ENCODE data around the gene KCTD13. TPM values are rescaled to one million over a fixed set of nuclear protein-coding genes. Genes with fewer than 3 reads are reported as not detected.

KCTD13 gene
- total RNA-seq, 1 experiment from 2014 or later: 32.4 TPM

- BruUV-seq (replicated peaks): no TSS peak
- Histone ChIP-seq H3K4me3 (ENCODE audit: low read depth, low read length, poor library complexity, severe bottlenecking) (peak within 1 kb of the TSS; percentile 60), H3K36me3 (ENCODE audit: insufficient read depth, low read length, poor library complexity, severe bottlenecking) (no peaks in the 10 kb centered on the region), H3K9me3 (ENCODE audit: low read depth, low read length, poor library complexity, severe bottlenecking) (no peaks in the 10 kb centered on the region), H3K27me3 (replicated peaks; ENCODE audit: insufficient read depth, low read depth, low read length, poor library complexity) (no peaks in the 10 kb centered on the region), H3K4me1 (ENCODE audit: insufficient read depth, low read length, poor library complexity, severe bottlenecking) (peaks cover 6% of the 10 kb centered on the region), H3K27ac (ENCODE audit: low read depth, low read length, poor library complexity, severe bottlenecking) (peak within 1 kb of the TSS; percentile 68)
- intact Hi-C loops (cut with micrococcal nuclease; ENCODE audit: unreplicated experiment): no loop called here
- peak; percentile 37; the same call in 1 of the 2 replicates for TF ChIP-seq CTCF (conservative IDR thresholded peaks at IDR 0.05; ENCODE audit: low read depth, low read length)
- no peak for TF ChIP-seq EZH2 (IDR thresholded peaks at IDR 0.05; ENCODE audit: borderline replicate concordance, low read depth, low read length, poor library complexity, severe bottlenecking)
- peak; percentile 94 for DNase-seq (ENCODE audit: low spot score)
- POLR2A ChIA-PET (ENCODE audit: low non-redundant PET): interaction anchor here (0.6 kb wide), 2 partner anchors 26 to 71 kb away, joined by 5 to 9 read pairs; partner anchors contain the start of gene KCTD13
- CTCF ChIA-PET: interaction anchor here (0.8 kb wide), 1 partner anchor 51 kb away, joined by 3 read pairs; no protein-coding TSS in a partner anchor
These were observed 26.4 kb downstream of the KCTD13 start, which contains the start of gene SEZ6L2 for GRCh38 chr16:29899516-29900101. TSS of gene SEZ6L2 (minus strand) at chr16:29899550. CDS start at chr16:29899019, 531 bp downstream.

- Histone ChIP-seq H3K27ac (ENCODE audit: low read depth, low read length, poor library complexity, severe bottlenecking) (peak overlapping the region; percentile 68), H3K4me3 (ENCODE audit: low read depth, low read length, poor library complexity, severe bottlenecking) (peak overlapping the region; percentile 60), H3K27me3 (replicated peaks; ENCODE audit: insufficient read depth, low read depth, low read length, poor library complexity) (no peaks in the 10 kb centered on the region), H3K36me3 (ENCODE audit: insufficient read depth, low read length, poor library complexity, severe bottlenecking) (no peaks in the 10 kb centered on the region), H3K9me3 (ENCODE audit: low read depth, low read length, poor library complexity, severe bottlenecking) (no peaks in the 10 kb centered on the region), H3K4me1 (ENCODE audit: insufficient read depth, low read length, poor library complexity, severe bottlenecking) (peaks cover 6% of the 10 kb centered on the region)
- TF ChIP-seq EZH2 (IDR thresholded peaks at IDR 0.05; ENCODE audit: borderline replicate concordance, low read depth, low read length, poor library complexity, severe bottlenecking): no peak
- TF ChIP-seq CTCF (conservative IDR thresholded peaks at IDR 0.05; ENCODE audit: low read depth, low read length): no peak
- CTCF ChIA-PET: interaction anchor here (0.8 kb wide), 1 partner anchor 50 kb away, joined by 3 read pairs; no protein-coding TSS in a partner anchor
- POLR2A ChIA-PET (ENCODE audit: low non-redundant PET): no interaction called here
- BruUV-seq (replicated peaks): no TSS peak
- DNase-seq (ENCODE audit: low spot score): peak; percentile 27
- intact Hi-C loops (cut with micrococcal nuclease; ENCODE audit: unreplicated experiment): no loop called here
These were observed 27.1 kb downstream of the KCTD13 start for GRCh38 chr16:29898804-29899515.

- CTCF ChIA-PET: no interaction called here
- no peak for TF ChIP-seq CTCF (conservative IDR thresholded peaks at IDR 0.05; ENCODE audit: low read depth, low read length)
- TF ChIP-seq EZH2 (IDR thresholded peaks at IDR 0.05; ENCODE audit: borderline replicate concordance, low read depth, low read length, poor library complexity, severe bottlenecking): no peak
- intact Hi-C loops (cut with micrococcal nuclease; ENCODE audit: unreplicated experiment): no loop called here
- Histone ChIP-seq H3K9me3 (ENCODE audit: low read depth, low read length, poor library complexity, severe bottlenecking) (no peaks in the 10 kb centered on the region), H3K4me1 (ENCODE audit: insufficient read depth, low read length, poor library complexity, severe bottlenecking) (peaks cover 6% of the 10 kb centered on the region), H3K27me3 (replicated peaks; ENCODE audit: insufficient read depth, low read depth, low read length, poor library complexity) (no peaks in the 10 kb centered on the region), H3K4me3 (ENCODE audit: low read depth, low read length, poor library complexity, severe bottlenecking) (peak overlapping the region; percentile 60), H3K27ac (ENCODE audit: low read depth, low read length, poor library complexity, severe bottlenecking) (no peak overlapping the region), H3K36me3 (ENCODE audit: insufficient read depth, low read length, poor library complexity, severe bottlenecking) (no peaks in the 10 kb centered on the region)
- BruUV-seq (replicated peaks): no TSS peak
- POLR2A ChIA-PET (ENCODE audit: low non-redundant PET): no interaction called here
- no peak for DNase-seq (ENCODE audit: low spot score)
These were observed 27.8 kb downstream of the KCTD13 start for GRCh38 chr16:29898135-29898803.

Measured in A673 (cell line).